Measurements from ENCODE around the gene DAD1.

GRCh38 chr14:22539831-22540230, 49.2 kb downstream of the DAD1 start:
- TF ChIP-seq CTCF (IDR thresholded peaks at IDR 0.05) (no peak), EZH2phosphoT487 (IDR thresholded peaks at IDR 0.05) (no peak)

All from neural progenitor cell (in vitro differentiated cells).